Choroid plexus epithelial cell (primary cell): Measurements from ENCODE around the gene INTS1.

Experiments used
- DNase-seq: peaks from one replicate; pipeline ENCODE4 v3.0.0-alpha.2; 2010; ENCODE audit warnings: low read depth
- H3K4me3 ChIP-seq: 2 replicates; pipeline ENCODE4 v1.5.1; 2011; ENCODE audit warnings: low read depth, mild to moderate bottlenecking, control low read depth, low read length, moderate library complexity
- TF ChIP-seq, protein P1 (sequence below): conservative IDR thresholded peaks from 2 replicates; pipeline ENCODE4 v1.5.1; 2011; ENCODE audit warnings: low read depth, mild to moderate bottlenecking, control low read depth, inconsistent platforms, low read length, moderate library complexity

Gene INTS1

GRCh38 chr7:1427064-1427657 is 77.0 kb downstream of the INTS1 start:
- DNase-seq, result no peak
- TF ChIP-seq, protein P1, sequence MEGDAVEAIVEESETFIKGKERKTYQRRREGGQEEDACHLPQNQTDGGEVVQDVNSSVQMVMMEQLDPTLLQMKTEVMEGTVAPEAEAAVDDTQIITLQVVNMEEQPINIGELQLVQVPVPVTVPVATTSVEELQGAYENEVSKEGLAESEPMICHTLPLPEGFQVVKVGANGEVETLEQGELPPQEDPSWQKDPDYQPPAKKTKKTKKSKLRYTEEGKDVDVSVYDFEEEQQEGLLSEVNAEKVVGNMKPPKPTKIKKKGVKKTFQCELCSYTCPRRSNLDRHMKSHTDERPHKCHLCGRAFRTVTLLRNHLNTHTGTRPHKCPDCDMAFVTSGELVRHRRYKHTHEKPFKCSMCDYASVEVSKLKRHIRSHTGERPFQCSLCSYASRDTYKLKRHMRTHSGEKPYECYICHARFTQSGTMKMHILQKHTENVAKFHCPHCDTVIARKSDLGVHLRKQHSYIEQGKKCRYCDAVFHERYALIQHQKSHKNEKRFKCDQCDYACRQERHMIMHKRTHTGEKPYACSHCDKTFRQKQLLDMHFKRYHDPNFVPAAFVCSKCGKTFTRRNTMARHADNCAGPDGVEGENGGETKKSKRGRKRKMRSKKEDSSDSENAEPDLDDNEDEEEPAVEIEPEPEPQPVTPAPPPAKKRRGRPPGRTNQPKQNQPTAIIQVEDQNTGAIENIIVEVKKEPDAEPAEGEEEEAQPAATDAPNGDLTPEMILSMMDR, result no peak
- no peak overlapping the region for H3K4me3 ChIP-seq

DNA sequence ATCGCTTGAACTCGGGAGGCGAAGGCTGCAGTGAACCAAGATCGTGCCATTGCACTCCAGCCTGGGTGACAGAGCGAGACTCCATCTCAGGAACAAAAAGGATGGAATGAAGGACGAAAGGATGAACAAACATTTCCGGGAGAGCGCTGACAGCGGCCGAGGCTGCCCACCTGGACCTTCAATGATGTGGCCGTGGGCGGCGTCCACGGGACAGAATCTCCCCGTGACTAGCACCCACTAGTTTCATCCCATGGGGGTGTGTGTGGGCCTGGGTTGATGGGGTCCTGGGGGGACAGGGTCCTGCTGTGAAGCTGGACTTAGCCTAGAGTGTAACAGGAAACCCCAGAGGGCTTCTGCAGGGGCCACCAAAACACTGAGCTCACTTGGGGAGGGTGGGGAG is 77.7 kb downstream of the INTS1 start:
- H3K4me3 ChIP-seq, result no peak overlapping the region
- DNase-seq, result no peak
- TF ChIP-seq, protein P1, result no peak

- no peak overlapping the region for H3K4me3 ChIP-seq
- TF ChIP-seq, protein P1, result no peak
- DNase-seq, result peak; percentile 26
Measured at GRCh38 chr7:1425292-1426136, 78.7 kb downstream of the INTS1 start.

GRCh38 chr7:1424041-1424440 is 80.1 kb downstream of the INTS1 start:
- TF ChIP-seq, protein P1, result no peak
- no peak for DNase-seq
- H3K4me3 ChIP-seq, result no peak overlapping the region

DNA sequence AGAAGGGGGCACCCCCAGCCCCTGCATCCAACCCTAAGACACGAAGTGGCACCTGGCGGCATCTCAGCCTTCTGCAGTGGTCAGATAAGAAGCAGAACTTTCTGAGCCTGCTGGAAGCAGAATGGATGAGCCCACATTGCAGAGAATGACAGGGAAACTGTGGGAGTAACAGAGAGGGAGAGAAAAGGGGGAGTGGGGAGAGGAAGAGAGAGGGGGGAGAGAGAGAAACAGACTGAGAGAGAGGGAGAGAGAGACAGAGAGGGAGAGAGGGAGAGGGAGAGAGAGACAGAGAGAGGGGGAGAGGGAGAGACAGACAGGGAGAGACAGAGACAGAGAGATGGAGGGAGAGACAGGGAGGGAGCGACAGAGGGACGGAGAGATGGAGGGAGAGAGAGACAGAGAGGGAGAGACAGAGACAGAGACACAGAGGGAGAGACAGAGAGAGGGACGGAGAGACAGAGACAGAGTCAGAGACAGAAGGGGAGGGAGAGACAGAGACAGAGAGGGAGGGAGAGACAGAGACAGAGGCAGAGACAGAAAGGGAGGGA is 80.9 kb downstream of the INTS1 start:
- TF ChIP-seq, protein P1, result no peak
- DNase-seq, result no peak
- H3K4me3 ChIP-seq, result no peak overlapping the region

DNA sequence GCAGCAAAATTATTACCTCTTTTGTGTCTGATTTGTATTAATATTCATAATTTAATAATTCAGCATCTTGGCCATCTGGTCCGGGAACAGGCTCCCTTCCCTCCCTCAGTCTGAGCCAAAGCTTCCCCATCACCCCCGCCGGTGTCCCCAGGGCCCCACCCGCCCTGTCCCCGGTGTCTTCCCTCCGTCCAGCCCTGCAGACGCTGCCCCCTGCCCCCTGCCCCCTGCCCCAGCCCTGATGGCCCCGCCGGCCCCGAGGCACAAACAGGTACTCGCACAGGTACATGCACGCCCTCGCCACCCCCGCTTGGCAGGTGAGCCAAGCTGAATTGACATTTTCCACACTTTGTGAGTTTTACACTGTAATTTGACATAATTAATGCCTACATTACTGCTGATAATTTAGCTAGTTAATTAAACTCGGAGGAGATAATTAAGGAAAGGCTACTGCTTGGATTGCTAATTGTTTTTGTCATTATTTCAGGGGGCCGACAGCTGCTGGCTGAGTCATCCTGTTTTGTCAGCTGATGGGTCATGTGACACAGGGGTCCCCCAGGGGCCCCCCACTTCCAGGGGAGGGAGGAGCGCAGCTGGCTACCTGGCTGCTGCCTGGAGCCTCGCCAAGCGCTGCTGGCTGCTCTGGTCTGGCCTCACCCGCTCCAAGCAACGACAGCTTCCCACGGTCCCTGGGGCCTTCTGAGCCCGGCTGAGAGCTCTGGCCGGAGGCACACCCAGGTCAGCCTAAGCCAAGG is 81.5 kb downstream of the INTS1 start:
- no peak overlapping the region for H3K4me3 ChIP-seq
- peak; percentile 37 for DNase-seq
- TF ChIP-seq, protein P1, result no peak
